HepG2 (cell line): ENCODE measurements around the gene KCNK5.

Experiments
- CTCF ChIP-seq: sonication (generic); formaldehyde crosslinking; IDR thresholded peaks from 2 replicates; pipeline ENCODE4 v1.5.0; 2020; ENCODE audit warnings: mild to moderate bottlenecking, missing genetic modification reagents, moderate library complexity
- MIER2 ChIP-seq: IDR thresholded peaks from 2 replicates; pipeline ENCODE4 v1.6.1; 2016; ENCODE audit warnings: missing biosample characterization, missing genetic modification reagents
- ZNF263 ChIP-seq: sonication (generic); formaldehyde crosslinking; IDR thresholded peaks from 2 replicates; pipeline ENCODE4 v1.4.0; 2020; ENCODE audit warnings: missing genetic modification reagents

- TF ChIP-seq CTCF = no peak
- no peak for TF ChIP-seq ZNF263 (CRISPR knock-in tag)
- TF ChIP-seq MIER2 (CRISPR knock-in tag) = no peak
Measured at GRCh38 chr6:39240155-39240757, 11.0 kb upstream of the KCNK5 start.
